Nephron progenitor cell (in vitro differentiated cells): ENCODE measurements around the gene PTPDC1.
A peak's percentile ranks its signal among the peaks of the same experiment; 100 is the strongest.

Experiments used
- DNase-seq: peaks from one replicate; pipeline ENCODE4 v3.0.0; 2021
- H3K27ac Mint-ChIP-seq: 2 replicates; pipeline ENCODE4 v1.8.0; 2021; ENCODE audit warnings: mild to moderate bottlenecking, moderate library complexity, mixed read lengths
- H3K27me3 Mint-ChIP-seq: 2 replicates; pipeline ENCODE4 v1.8.0; 2021; ENCODE audit warnings: mild to moderate bottlenecking, low read depth, mixed read lengths; ENCODE audit not compliant: poor library complexity
- H3K36me3 Mint-ChIP-seq: 2 replicates; pipeline ENCODE4 v1.8.0; 2021; ENCODE audit warnings: low read depth, mixed read lengths
- H3K4me1 Mint-ChIP-seq: 2 replicates; pipeline ENCODE4 v1.8.0; 2021; ENCODE audit warnings: mixed read lengths
- H3K4me3 Mint-ChIP-seq: 2 replicates; pipeline ENCODE4 v1.8.0; 2021; ENCODE audit warnings: mild to moderate bottlenecking, moderate library complexity, mixed read lengths
- H3K9me3 Mint-ChIP-seq: 2 replicates; pipeline ENCODE4 v1.8.0; 2021; ENCODE audit warnings: mild to moderate bottlenecking, moderate library complexity, mixed read lengths
- CTCF ChIP-seq: fragments of 200-600 bp; sonication (generic); IDR thresholded peaks from 2 replicates; pipeline ENCODE4 v1.5.0; 2021; ENCODE audit warnings: antibody characterized with exemption

Gene PTPDC1

GRCh38 chr9:94127806-94128205, 43.5 kb downstream of the PTPDC1 start:
- peaks cover 37% of the 10 kb centered on the region for H3K36me3 Mint-ChIP-seq
- no peak for TF ChIP-seq CTCF

GRCh38 chr9:94128580-94128979, 44.3 kb downstream of the PTPDC1 start:
- no peak for TF ChIP-seq CTCF
- H3K9me3 Mint-ChIP-seq: peaks cover 66% of the 10 kb centered on the region
- peaks cover 30% of the 10 kb centered on the region for H3K36me3 Mint-ChIP-seq
- DNase-seq: no peak
- H3K4me1 Mint-ChIP-seq: no peaks in the 10 kb centered on the region
- H3K4me3 Mint-ChIP-seq: no peak overlapping the region
- H3K27ac Mint-ChIP-seq: no peak overlapping the region
- H3K27me3 Mint-ChIP-seq: no peaks in the 10 kb centered on the region

More at GRCh38 chr9:94127806-94128205, 43.5 kb downstream of the PTPDC1 start:
- H3K27me3 Mint-ChIP-seq: no peaks in the 10 kb centered on the region
- H3K4me1 Mint-ChIP-seq: no peaks in the 10 kb centered on the region
- DNase-seq: no peak
- peaks cover 66% of the 10 kb centered on the region for H3K9me3 Mint-ChIP-seq
- no peak overlapping the region for H3K27ac Mint-ChIP-seq
- H3K4me3 Mint-ChIP-seq: no peak overlapping the region

GRCh38 chr9:94134629-94135028, 50.4 kb downstream of the PTPDC1 start:
- Mint-ChIP-seq H3K4me3 (no peak overlapping the region), H3K4me1 (peaks cover 23% of the 10 kb centered on the region), H3K36me3 (no peaks in the 10 kb centered on the region), H3K27ac (no peak overlapping the region), H3K9me3 (peaks cover 10% of the 10 kb centered on the region), H3K27me3 (no peaks in the 10 kb centered on the region)
- TF ChIP-seq CTCF: no peak
- DNase-seq: no peak

- DNase-seq: no peak
- no peak for TF ChIP-seq CTCF
- Mint-ChIP-seq H3K9me3 (peaks cover 6% of the 10 kb centered on the region), H3K4me1 (peaks cover 29% of the 10 kb centered on the region), H3K27ac (no peak overlapping the region), H3K4me3 (no peak overlapping the region), H3K27me3 (no peaks in the 10 kb centered on the region), H3K36me3 (no peaks in the 10 kb centered on the region)
Measured at GRCh38 chr9:94135222-94135621, 51.0 kb downstream of the PTPDC1 start.

- no peak overlapping the region for H3K4me3 Mint-ChIP-seq
- peak overlapping the region; percentile 53 for H3K27ac Mint-ChIP-seq
- no peaks in the 10 kb centered on the region for H3K36me3 Mint-ChIP-seq
- DNase-seq: no peak
- peaks cover 43% of the 10 kb centered on the region for H3K4me1 Mint-ChIP-seq
- no peaks in the 10 kb centered on the region for H3K9me3 Mint-ChIP-seq
- peaks cover 2% of the 10 kb centered on the region for H3K27me3 Mint-ChIP-seq
- no peak for TF ChIP-seq CTCF
Measured at GRCh38 chr9:94139672-94140417, 55.6 kb downstream of the PTPDC1 start.

- Mint-ChIP-seq H3K27ac (peak overlapping the region; percentile 53), H3K4me1 (peaks cover 40% of the 10 kb centered on the region), H3K9me3 (no peaks in the 10 kb centered on the region), H3K27me3 (peaks cover 2% of the 10 kb centered on the region), H3K4me3 (no peak overlapping the region), H3K36me3 (no peaks in the 10 kb centered on the region)
- DNase-seq: no peak
- TF ChIP-seq CTCF: no peak
Measured at GRCh38 chr9:94140418-94140780, 56.1 kb downstream of the PTPDC1 start.
